ENCODE measurements around the gene PER1.

DNA sequence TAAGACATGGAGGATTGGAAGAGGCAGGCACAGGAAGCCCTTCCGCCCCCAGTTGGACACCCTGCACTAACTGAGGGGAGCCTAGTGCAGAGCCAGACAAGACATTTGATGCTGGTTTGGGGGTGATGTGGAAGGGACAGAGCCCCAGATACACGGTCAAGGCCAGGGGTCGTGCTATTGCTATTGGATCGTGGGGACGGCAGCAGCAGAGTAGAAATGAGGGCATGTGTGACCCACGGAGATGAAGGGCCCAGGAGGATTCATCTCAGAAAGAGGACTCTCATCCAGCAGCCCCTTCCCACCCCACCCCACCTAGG is 12.6 kb upstream of the PER1 start:
- TF ChIP-seq, protein P1, sequence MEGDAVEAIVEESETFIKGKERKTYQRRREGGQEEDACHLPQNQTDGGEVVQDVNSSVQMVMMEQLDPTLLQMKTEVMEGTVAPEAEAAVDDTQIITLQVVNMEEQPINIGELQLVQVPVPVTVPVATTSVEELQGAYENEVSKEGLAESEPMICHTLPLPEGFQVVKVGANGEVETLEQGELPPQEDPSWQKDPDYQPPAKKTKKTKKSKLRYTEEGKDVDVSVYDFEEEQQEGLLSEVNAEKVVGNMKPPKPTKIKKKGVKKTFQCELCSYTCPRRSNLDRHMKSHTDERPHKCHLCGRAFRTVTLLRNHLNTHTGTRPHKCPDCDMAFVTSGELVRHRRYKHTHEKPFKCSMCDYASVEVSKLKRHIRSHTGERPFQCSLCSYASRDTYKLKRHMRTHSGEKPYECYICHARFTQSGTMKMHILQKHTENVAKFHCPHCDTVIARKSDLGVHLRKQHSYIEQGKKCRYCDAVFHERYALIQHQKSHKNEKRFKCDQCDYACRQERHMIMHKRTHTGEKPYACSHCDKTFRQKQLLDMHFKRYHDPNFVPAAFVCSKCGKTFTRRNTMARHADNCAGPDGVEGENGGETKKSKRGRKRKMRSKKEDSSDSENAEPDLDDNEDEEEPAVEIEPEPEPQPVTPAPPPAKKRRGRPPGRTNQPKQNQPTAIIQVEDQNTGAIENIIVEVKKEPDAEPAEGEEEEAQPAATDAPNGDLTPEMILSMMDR (conservative IDR thresholded peaks at IDR 0.05; ENCODE audit: low read depth, low read length) = no peak
- no peak for TF ChIP-seq EZH2 (IDR thresholded peaks at IDR 0.05; ENCODE audit: borderline replicate concordance, low read depth, low read length, poor library complexity, severe bottlenecking)

Measured in A673 (cell line).